Measurements from ENCODE around the gene ART5. TPM values are rescaled to one million over a fixed set of nuclear protein-coding genes. Genes with fewer than 3 reads are reported as not detected.

Gene ART5
- total RNA-seq, 1 experiment from 2014 or later, result 7.9 TPM

GRCh38 chr11:3626250-3626960 lies 15.4 kb downstream of the ART5 start:
- Mint-ChIP-seq H3K27ac (no peak overlapping the region), H3K4me3 (no peak overlapping the region)
- WGBS (ENCODE audit: extremely low coverage, insufficient read length, low lambda C conversion rate), result no CpG with 5 or more reads among the region's 23 CpGs

More at GRCh38 chr11:3626250-3626960, 15.4 kb downstream of the ART5 start:
- no peak overlapping the region for H2BK15ac ChIP-seq (ENCODE audit: low read depth, low read length)
- H3K9me3 ChIP-seq (ENCODE audit: control insufficient read depth, low read depth, low read length), result no peaks in the 10 kb centered on the region
- no peak overlapping the region for H2BK12ac ChIP-seq (ENCODE audit: insufficient read length, low read depth, low read length)
- H3K56ac ChIP-seq (ENCODE audit: insufficient read length, low read depth, low read length), result no peak overlapping the region
- no peak overlapping the region for H4K5ac ChIP-seq (ENCODE audit: insufficient read length, low read depth, low read length)
- no peak overlapping the region for H3K27ac ChIP-seq (ENCODE audit: insufficient read length, low read depth, low read length)
- no peak overlapping the region for H3K9ac ChIP-seq (ENCODE audit: extremely low read depth, insufficient read length, low read length)
- no peak overlapping the region for H4K8ac ChIP-seq (replicated peaks; ENCODE audit: insufficient read length, low read depth, low read length)
- no peaks in the 10 kb centered on the region for H3K79me1 ChIP-seq (ENCODE audit: insufficient read depth, low read depth, low read length, poor library complexity, severe bottlenecking)
- H2BK20ac ChIP-seq (ENCODE audit: low read depth, low read length, poor library complexity, severe bottlenecking), result no peak overlapping the region
- DNase-seq, result peak; percentile 57
- H3K23ac ChIP-seq (ENCODE audit: insufficient read length, low read depth, low read length), result no peak overlapping the region
- no peak overlapping the region for H3K14ac ChIP-seq (ENCODE audit: insufficient read depth, low read length)
- H2AFZ ChIP-seq (ENCODE audit: low read length), result no peak overlapping the region
- H3K4me1 ChIP-seq (ENCODE audit: insufficient read depth, low read length), result no peaks in the 10 kb centered on the region
- Mint-ChIP-seq H3K9me3 (no peaks in the 10 kb centered on the region), H3K27me3 (ENCODE audit: low read depth) (no peaks in the 10 kb centered on the region; the same call in 1 of the 2 replicates), H3K36me3 (ENCODE audit: insufficient read depth in 1 of 3, low read depth in 3 of 3) (no peaks in the 10 kb centered on the region), H3K4me1 (no peaks in the 10 kb centered on the region)
- no peak overlapping the region for H4K91ac ChIP-seq (ENCODE audit: insufficient read length, low read depth, low read length)
- H3K27me3 ChIP-seq (ENCODE audit: insufficient read depth, low read length), result no peaks in the 10 kb centered on the region
- no peak overlapping the region for H2BK5ac ChIP-seq (ENCODE audit: insufficient read length, low read length)
- TF ChIP-seq CTCF (conservative IDR thresholded peaks at IDR 0.05), result peak; percentile 39
- no peaks in the 10 kb centered on the region for H3K23me2 ChIP-seq (ENCODE audit: insufficient read length, low read depth, low read length, poor library complexity, severe bottlenecking)
- H3K79me2 ChIP-seq (ENCODE audit: insufficient read depth, low read length), result no peaks in the 10 kb centered on the region
- no peak overlapping the region for H2BK120ac ChIP-seq (ENCODE audit: low read depth, low read length, poor library complexity, severe bottlenecking)
- H3K4me2 ChIP-seq (ENCODE audit: insufficient read depth, insufficient read length, low read length), result no peak overlapping the region
- no peaks in the 10 kb centered on the region for H4K20me1 ChIP-seq (ENCODE audit: control insufficient read depth, insufficient read depth, insufficient read length)
- H2AK5ac ChIP-seq (ENCODE audit: insufficient read length, low read length), result no peak overlapping the region
- H3T11ph ChIP-seq (ENCODE audit: low read length), result no peak overlapping the region
- H3K18ac ChIP-seq (ENCODE audit: insufficient read length, low read depth, low read length), result no peak overlapping the region
- no peak overlapping the region for H3K4ac ChIP-seq (ENCODE audit: low read depth, low read length)

Data from H9 (cell line).